Head of caudate nucleus (tissue), 42 donors: Measurements from ENCODE around the gene KIZ.

Experiments
- DNase-seq, 42 donors: peaks; one replicate each; pipeline versions ENCODE4 v3.0.0 to v3.0.0-alpha.2; 2020 to 2021; ENCODE audit warnings: mixed read lengths in 7 of 42
- intact Hi-C: fragments of 100-400 bp; cut with DNase I; formaldehyde crosslinking; loops from one replicate; pipeline ENCODE4 v1.15.0; 2022

KIZ gene

GRCh38 chr20:21133404-21133803 is 7.5 kb downstream of the KIZ start:
- DNase-seq, result no peak
- intact Hi-C loops, result no loop called here

GRCh38 chr20:21133917-21134622 is 8.2 kb downstream of the KIZ start:
- no peak for DNase-seq
- intact Hi-C loops, result no loop called here

- DNase-seq, result no peak
- intact Hi-C loops, result no loop called here
Observed at GRCh38 chr20:21134883-21135493, 9.1 kb downstream of the KIZ start.

GRCh38 chr20:21136015-21136732 is 10.3 kb downstream of the KIZ start:
- intact Hi-C loops, result no loop called here

GRCh38 chr20:21137078-21137477 is 11.2 kb downstream of the KIZ start:
- intact Hi-C loops, result no loop called here
- DNase-seq, result peak in 1 of 42 donors; percentile 10

More at GRCh38 chr20:21136015-21136732, 10.3 kb downstream of the KIZ start:
- no peak for DNase-seq

GRCh38 chr20:21139881-21140566 is 14.1 kb downstream of the KIZ start:
- intact Hi-C loops, result no loop called here
- no peak for DNase-seq

- DNase-seq, result peak in 1 of 42 donors; percentile 20
- intact Hi-C loops, result no loop called here
Observed at GRCh38 chr20:21141825-21142224, 15.9 kb downstream of the KIZ start.

GRCh38 chr20:21143194-21143890 is 17.5 kb downstream of the KIZ start:
- intact Hi-C loops, result no loop called here
- DNase-seq, result no peak

- intact Hi-C loops, result no loop called here
- DNase-seq, result no peak
Observed at GRCh38 chr20:21145424-21145823, 19.5 kb downstream of the KIZ start.

- DNase-seq, result no peak
- intact Hi-C loops, result no loop called here
Observed at GRCh38 chr20:21146215-21146614, 20.3 kb downstream of the KIZ start.

GRCh38 chr20:21147593-21147992 is 21.7 kb downstream of the KIZ start:
- peak in 34 of 42 donors; percentile 18 to 88 (median 60) for DNase-seq
- intact Hi-C loops, result no loop called here

GRCh38 chr20:21149344-21149743 is 23.5 kb downstream of the KIZ start:
- no peak for DNase-seq
- intact Hi-C loops, result no loop called here

GRCh38 chr20:21151791-21152190 is 25.9 kb downstream of the KIZ start:
- intact Hi-C loops, result no loop called here
- DNase-seq, result no peak

- no peak for DNase-seq
Observed at GRCh38 chr20:21154692-21155091, 28.8 kb downstream of the KIZ start.

GRCh38 chr20:21155268-21155667 is 29.4 kb downstream of the KIZ start:
- intact Hi-C loops, result no loop called here
- DNase-seq, result no peak

More at GRCh38 chr20:21154692-21155091, 28.8 kb downstream of the KIZ start:
- intact Hi-C loops, result no loop called here

GRCh38 chr20:21156266-21156665 is 30.4 kb downstream of the KIZ start:
- no peak for DNase-seq
- intact Hi-C loops, result no loop called here

- intact Hi-C loops, result no loop called here
- DNase-seq, result no peak
Observed at GRCh38 chr20:21157006-21157405, 31.1 kb downstream of the KIZ start.

GRCh38 chr20:21159658-21160380 is 33.9 kb downstream of the KIZ start:
- intact Hi-C loops, result no loop called here
- DNase-seq, result no peak

- intact Hi-C loops, result no loop called here
- no peak for DNase-seq
Observed at GRCh38 chr20:21161926-21162325, 36.0 kb downstream of the KIZ start.
